D721Med (cell line): ENCODE data around the gene TTC3.

Source experiments
- DNase-seq: peaks from one replicate; pipeline ENCODE4 v3.0.0; 2011; ENCODE audit warnings: low spot score; ENCODE audit not compliant: insufficient read length
- FAIRE-seq: peaks from 2 replicates; lab custom pipeline; 2011; peaks lifted over from hg19 to GRCh38; lab: Jason Lieb, UNC
- TF ChIP-seq, protein P1 (sequence below): IDR thresholded peaks from 2 replicates; pipeline ENCODE4 v1.5.1; 2012; ENCODE audit warnings: mild to moderate bottlenecking, control low read depth; ENCODE audit not compliant: insufficient read depth; ENCODE audit errors: missing control alignments

The TTC3 gene

DNA sequence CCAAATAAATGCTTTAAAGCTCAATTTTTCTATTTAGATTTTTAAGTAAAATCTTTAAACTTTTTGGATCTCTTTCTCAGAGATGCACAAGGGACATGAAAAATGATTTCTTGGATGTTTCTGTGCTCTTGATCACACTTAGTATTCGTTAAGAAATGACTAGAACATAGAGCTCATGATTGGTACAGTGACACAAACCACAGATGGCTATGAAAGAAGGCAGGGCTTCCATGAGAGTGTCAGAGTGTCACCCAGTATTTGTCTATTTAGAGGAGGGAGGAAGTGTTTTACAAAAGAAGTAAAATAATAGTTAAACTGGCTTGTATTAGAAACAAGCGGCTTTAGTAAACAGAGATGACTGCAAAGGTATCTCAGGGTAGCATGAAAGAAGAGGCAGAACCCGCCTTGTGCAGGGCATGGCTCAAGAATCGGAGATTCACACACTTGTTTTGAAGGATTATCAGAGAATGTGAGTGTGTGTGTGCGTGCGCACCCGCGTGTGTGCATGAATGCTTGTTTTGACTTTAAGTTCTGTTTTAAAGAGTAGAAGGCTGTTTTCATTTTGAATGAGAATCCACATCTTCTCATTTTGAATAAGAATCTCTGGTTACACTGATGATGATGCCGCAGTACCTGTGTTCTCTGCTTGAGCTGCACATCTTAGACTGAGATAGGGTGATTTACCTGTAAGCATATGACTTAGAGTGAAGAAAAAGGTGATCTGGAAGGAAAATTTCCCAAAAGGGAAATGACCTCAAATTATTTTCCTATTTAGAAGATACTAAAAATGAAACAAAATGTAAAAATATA is 111.9 kb downstream of the TTC3 start:
- DNase-seq (no peak), FAIRE-seq (no peak)
- TF ChIP-seq, protein P1, sequence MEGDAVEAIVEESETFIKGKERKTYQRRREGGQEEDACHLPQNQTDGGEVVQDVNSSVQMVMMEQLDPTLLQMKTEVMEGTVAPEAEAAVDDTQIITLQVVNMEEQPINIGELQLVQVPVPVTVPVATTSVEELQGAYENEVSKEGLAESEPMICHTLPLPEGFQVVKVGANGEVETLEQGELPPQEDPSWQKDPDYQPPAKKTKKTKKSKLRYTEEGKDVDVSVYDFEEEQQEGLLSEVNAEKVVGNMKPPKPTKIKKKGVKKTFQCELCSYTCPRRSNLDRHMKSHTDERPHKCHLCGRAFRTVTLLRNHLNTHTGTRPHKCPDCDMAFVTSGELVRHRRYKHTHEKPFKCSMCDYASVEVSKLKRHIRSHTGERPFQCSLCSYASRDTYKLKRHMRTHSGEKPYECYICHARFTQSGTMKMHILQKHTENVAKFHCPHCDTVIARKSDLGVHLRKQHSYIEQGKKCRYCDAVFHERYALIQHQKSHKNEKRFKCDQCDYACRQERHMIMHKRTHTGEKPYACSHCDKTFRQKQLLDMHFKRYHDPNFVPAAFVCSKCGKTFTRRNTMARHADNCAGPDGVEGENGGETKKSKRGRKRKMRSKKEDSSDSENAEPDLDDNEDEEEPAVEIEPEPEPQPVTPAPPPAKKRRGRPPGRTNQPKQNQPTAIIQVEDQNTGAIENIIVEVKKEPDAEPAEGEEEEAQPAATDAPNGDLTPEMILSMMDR, result no peak

DNA sequence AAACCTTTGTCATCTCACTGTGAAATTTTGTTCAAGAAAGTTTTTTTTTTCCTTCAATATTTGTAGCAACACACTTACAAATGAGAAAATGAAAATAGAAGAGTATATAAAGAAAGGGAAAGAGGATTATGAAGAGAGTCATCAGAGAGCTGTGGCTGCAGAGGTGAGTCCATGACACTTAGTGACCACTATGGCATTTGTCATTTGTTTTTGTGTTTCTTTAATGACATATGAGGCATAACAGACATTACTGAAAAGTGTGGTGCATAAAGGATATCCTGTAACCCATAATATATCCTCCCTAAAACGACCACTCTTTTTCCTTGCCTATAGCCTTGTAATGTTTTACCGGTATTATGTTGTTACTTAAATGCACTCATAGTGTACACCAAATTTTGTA is 113.9 kb downstream of the TTC3 start:
- DNase-seq (no peak), FAIRE-seq (no peak)
- TF ChIP-seq, protein P1, result no peak

DNA sequence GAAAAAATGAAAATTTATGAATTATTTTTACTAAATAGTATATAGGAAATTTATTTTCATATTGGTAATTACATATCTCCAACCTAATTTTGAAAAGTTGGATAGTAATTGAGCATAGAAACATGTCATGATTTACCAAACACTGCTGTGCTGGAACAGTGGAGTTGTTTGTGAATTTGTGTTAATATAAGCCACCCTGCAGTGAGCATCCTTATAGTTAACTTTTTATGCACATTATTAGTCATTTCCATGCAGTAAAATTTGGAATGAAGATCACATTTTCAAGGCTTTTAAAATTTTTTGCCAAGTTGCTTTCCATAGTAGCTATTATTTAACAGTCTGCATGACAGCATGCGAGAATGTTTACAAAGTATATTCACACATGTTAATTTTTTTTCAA is 115.8 kb downstream of the TTC3 start:
- TF ChIP-seq, protein P1, result no peak
- no peak for DNase-seq
- no peak for FAIRE-seq

DNA sequence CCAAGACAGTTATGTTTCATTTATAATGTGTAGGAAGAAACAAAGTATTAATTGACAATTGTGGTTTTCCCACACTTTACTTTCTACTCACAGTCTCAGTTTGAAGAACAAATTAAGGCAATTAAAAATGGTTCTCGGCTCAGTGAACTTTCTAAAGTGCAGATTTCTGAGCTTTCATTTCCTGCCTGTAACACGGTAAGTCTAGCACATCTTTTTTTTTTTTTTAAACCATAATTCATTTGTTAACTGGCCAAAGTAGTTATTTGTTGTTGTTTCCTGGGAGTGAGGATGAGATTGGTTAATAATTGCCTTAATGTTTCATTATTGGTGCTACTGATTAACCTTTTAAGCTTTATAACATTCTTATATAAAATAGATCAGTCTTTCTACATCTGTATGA is 119.0 kb downstream of the TTC3 start:
- TF ChIP-seq, protein P1, result no peak
- DNase-seq (no peak), FAIRE-seq (peak; percentile 35)

DNA sequence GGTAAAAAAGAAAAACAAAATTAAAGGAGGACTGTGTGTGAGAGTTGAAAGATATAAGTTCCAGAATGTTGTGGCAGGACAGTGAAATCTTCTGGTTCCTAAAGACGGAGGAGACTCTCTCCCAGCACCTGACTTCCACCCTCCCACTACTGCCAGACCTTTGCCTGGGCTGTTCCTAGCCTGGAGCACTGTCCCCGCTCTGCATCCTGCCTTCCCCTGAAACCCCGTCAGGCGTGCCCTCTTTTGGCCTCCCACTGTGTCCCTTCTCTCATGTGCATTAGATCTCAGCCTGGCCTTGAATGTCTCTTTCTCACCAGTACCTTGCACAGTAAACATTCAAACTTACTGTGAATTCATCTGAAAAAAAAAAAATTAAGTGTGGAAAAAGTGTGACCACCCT is 120.0 kb downstream of the TTC3 start:
- TF ChIP-seq, protein P1, result no peak
- FAIRE-seq, result no peak
- DNase-seq, result no peak

DNA sequence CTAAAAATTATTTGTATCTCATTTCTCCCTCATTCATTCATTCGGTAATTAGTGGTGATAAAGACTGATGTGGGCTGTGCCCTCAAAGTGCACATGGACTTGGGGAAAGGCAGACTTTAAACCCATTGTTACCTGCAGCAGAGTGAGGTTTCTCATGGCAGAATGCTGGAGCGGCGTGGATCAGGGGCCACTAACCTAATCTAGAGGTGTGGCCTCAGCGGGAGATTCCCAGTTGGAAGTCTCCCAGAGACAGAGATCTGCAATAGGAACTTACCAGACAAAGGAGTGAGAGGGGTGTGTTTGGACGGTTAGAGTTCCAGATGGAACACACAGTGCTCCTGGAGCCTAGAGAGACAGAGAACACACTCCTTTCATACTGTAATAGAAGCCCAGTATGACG is 120.6 kb downstream of the TTC3 start:
- TF ChIP-seq, protein P1, result no peak
- DNase-seq (no peak), FAIRE-seq (no peak)

DNA sequence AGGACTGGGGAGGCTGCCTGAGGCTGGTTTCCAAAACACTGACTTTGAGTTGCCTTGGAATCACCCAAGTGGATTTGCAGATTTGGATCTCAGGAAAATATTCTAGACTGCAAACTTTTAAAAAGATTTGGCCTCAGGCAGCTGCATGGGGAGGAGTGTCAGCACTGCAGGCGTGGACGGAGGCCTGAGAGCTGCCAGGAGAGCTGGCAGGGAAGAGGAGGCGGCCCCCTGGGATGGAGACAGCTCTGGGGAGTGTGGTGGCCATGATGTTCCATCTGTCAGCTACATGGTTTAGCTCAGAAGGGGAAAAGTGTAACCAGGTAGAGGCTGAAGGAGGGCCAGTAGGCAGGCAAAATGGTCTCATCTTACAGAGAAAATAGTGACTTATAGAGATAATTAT is 122.0 kb downstream of the TTC3 start:
- TF ChIP-seq, protein P1, result no peak
- no peak for DNase-seq
- no peak for FAIRE-seq
